Measurements from ENCODE around the gene KCTD11. TPM values are rescaled to one million over a fixed set of nuclear protein-coding genes. Genes with fewer than 3 reads are reported as not detected.
"Not testable (repeated sequence)": the region's sequence is repeated elsewhere in the genome, so short reads cannot be mapped to it uniquely, and the experiment has no call there.

Gene KCTD11
- total RNA-seq, 1 donor from 2014 or later: 8.0 TPM

GRCh38 chr17:7355053-7355452 lies 3.1 kb downstream of the KCTD11 start, which contains the start of gene TMEM95:
Gene TMEM95, plus strand, starts transcription at chr17:7355156. Its CDS starts 49 bp downstream, at chr17:7355205.
- Mint-ChIP-seq H3K27me3 (ENCODE audit: low read depth) (no peaks in the 10 kb centered on the region), H3K27ac (peak within 1 kb of the TSS; percentile 64), H3K4me1 (ENCODE audit: low read depth) (peaks cover 21% of the 10 kb centered on the region), H3K9me3 (no peaks in the 10 kb centered on the region), H3K4me3 (ENCODE audit: low read depth) (peak within 1 kb of the TSS; percentile 33), H3K36me3 (ENCODE audit: low read depth) (peaks cover 22% of the 10 kb centered on the region)
- intact Hi-C loops (cut with micrococcal nuclease): no loop called here
- no peak for DNase-seq (ENCODE audit: low spot score)

GRCh38 chr17:7355573-7355972 lies 3.6 kb downstream of the KCTD11 start:
- Mint-ChIP-seq H3K4me3 (ENCODE audit: low read depth) (no peak overlapping the region), H3K27me3 (ENCODE audit: low read depth) (no peaks in the 10 kb centered on the region), H3K36me3 (ENCODE audit: low read depth) (peaks cover 18% of the 10 kb centered on the region), H3K27ac (no peak overlapping the region), H3K9me3 (no peaks in the 10 kb centered on the region), H3K4me1 (ENCODE audit: low read depth) (peaks cover 21% of the 10 kb centered on the region)
- no peak for DNase-seq (ENCODE audit: low spot score)
- intact Hi-C loops (cut with micrococcal nuclease): no loop called here

- intact Hi-C loops (cut with micrococcal nuclease): loop anchor here (1.0 kb wide), 2 partner anchors 81 to 205 kb away; partner anchors contain the start of gene SENP3
- Mint-ChIP-seq H3K27ac (no peak overlapping the region), H3K27me3 (ENCODE audit: low read depth) (no peaks in the 10 kb centered on the region), H3K9me3 (no peaks in the 10 kb centered on the region), H3K4me3 (ENCODE audit: low read depth) (no peak overlapping the region), H3K4me1 (ENCODE audit: low read depth) (peaks cover 21% of the 10 kb centered on the region), H3K36me3 (ENCODE audit: low read depth) (peaks cover 14% of the 10 kb centered on the region)
- DNase-seq (ENCODE audit: low spot score): peak; percentile 79
Measured at GRCh38 chr17:7356072-7356549, 4.1 kb downstream of the KCTD11 start.

GRCh38 chr17:7356756-7357155 lies 4.8 kb downstream of the KCTD11 start:
- intact Hi-C loops (cut with micrococcal nuclease): loop anchor here (1.0 kb wide), 2 partner anchors 81 to 205 kb away; partner anchors contain the start of gene SENP3
- H3K27ac Mint-ChIP-seq: no peak overlapping the region
- DNase-seq (ENCODE audit: low spot score): no peak
- no peak overlapping the region for H3K4me3 Mint-ChIP-seq (ENCODE audit: low read depth)
- peaks cover 20% of the 10 kb centered on the region for H3K4me1 Mint-ChIP-seq (ENCODE audit: low read depth)
- H3K36me3 Mint-ChIP-seq (ENCODE audit: low read depth): peaks cover 10% of the 10 kb centered on the region
- no peaks in the 10 kb centered on the region for H3K27me3 Mint-ChIP-seq (ENCODE audit: low read depth)
- H3K9me3 Mint-ChIP-seq: no peaks in the 10 kb centered on the region

GRCh38 chr17:7357381-7357780 lies 5.4 kb downstream of the KCTD11 start:
- Mint-ChIP-seq H3K36me3 (ENCODE audit: low read depth) (peaks cover 8% of the 10 kb centered on the region), H3K27ac (no peak overlapping the region), H3K27me3 (ENCODE audit: low read depth) (no peaks in the 10 kb centered on the region), H3K4me1 (ENCODE audit: low read depth) (peaks cover 19% of the 10 kb centered on the region), H3K9me3 (no peaks in the 10 kb centered on the region), H3K4me3 (ENCODE audit: low read depth) (no peak overlapping the region)
- no peak for DNase-seq (ENCODE audit: low spot score)
- intact Hi-C loops (cut with micrococcal nuclease): no loop called here

GRCh38 chr17:7361906-7362305 lies 9.9 kb downstream of the KCTD11 start:
- Mint-ChIP-seq H3K36me3 (ENCODE audit: low read depth) (no peaks in the 10 kb centered on the region), H3K4me3 (ENCODE audit: low read depth) (no peak overlapping the region), H3K27me3 (ENCODE audit: low read depth) (peaks cover 2% of the 10 kb centered on the region), H3K4me1 (ENCODE audit: low read depth) (peaks cover 1% of the 10 kb centered on the region), H3K27ac (no peak overlapping the region), H3K9me3 (no peaks in the 10 kb centered on the region)
- no peak for DNase-seq (ENCODE audit: low spot score)
- intact Hi-C loops (cut with micrococcal nuclease): no loop called here

GRCh38 chr17:7363311-7363710 lies 11.3 kb downstream of the KCTD11 start:
- Mint-ChIP-seq H3K36me3 (ENCODE audit: low read depth) (no peaks in the 10 kb centered on the region), H3K27me3 (ENCODE audit: low read depth) (peaks cover 4% of the 10 kb centered on the region), H3K4me1 (ENCODE audit: low read depth) (peaks cover 1% of the 10 kb centered on the region), H3K27ac (no peak overlapping the region), H3K9me3 (no peaks in the 10 kb centered on the region), H3K4me3 (ENCODE audit: low read depth) (no peak overlapping the region)
- intact Hi-C loops (cut with micrococcal nuclease): no loop called here
- no peak for DNase-seq (ENCODE audit: low spot score)

- DNase-seq (ENCODE audit: low spot score); H3K36me3 Mint-ChIP-seq (ENCODE audit: low read depth); H3K4me1 Mint-ChIP-seq (ENCODE audit: low read depth); H3K4me3 Mint-ChIP-seq (ENCODE audit: low read depth); intact Hi-C loops (cut with micrococcal nuclease); H3K27ac Mint-ChIP-seq; H3K27me3 Mint-ChIP-seq (ENCODE audit: low read depth); H3K9me3 Mint-ChIP-seq: not testable (repeated sequence)
Measured at GRCh38 chr17:7365963-7366362, 14.0 kb downstream of the KCTD11 start.

GRCh38 chr17:7367083-7367482 lies 15.1 kb downstream of the KCTD11 start:
- H3K9me3 Mint-ChIP-seq: no peaks in the 10 kb centered on the region
- no peaks in the 10 kb centered on the region for H3K36me3 Mint-ChIP-seq (ENCODE audit: low read depth)
- H3K27me3 Mint-ChIP-seq (ENCODE audit: low read depth): peaks cover 8% of the 10 kb centered on the region
- no peak overlapping the region for H3K4me3 Mint-ChIP-seq (ENCODE audit: low read depth)
- intact Hi-C loops (cut with micrococcal nuclease): no loop called here
- H3K4me1 Mint-ChIP-seq (ENCODE audit: low read depth): no peaks in the 10 kb centered on the region
- DNase-seq (ENCODE audit: low spot score): no peak
- no peak overlapping the region for H3K27ac Mint-ChIP-seq

GRCh38 chr17:7367918-7368598 lies 16.1 kb downstream of the KCTD11 start:
- H3K4me1 Mint-ChIP-seq (ENCODE audit: low read depth): no peaks in the 10 kb centered on the region
- H3K27ac Mint-ChIP-seq: no peak overlapping the region
- DNase-seq (ENCODE audit: low spot score): no peak
- H3K4me3 Mint-ChIP-seq (ENCODE audit: low read depth): no peak overlapping the region
- peaks cover 8% of the 10 kb centered on the region for H3K27me3 Mint-ChIP-seq (ENCODE audit: low read depth)
- intact Hi-C loops (cut with micrococcal nuclease): no loop called here
- no peaks in the 10 kb centered on the region for H3K36me3 Mint-ChIP-seq (ENCODE audit: low read depth)
- no peaks in the 10 kb centered on the region for H3K9me3 Mint-ChIP-seq

GRCh38 chr17:7368599-7368994 lies 16.6 kb downstream of the KCTD11 start:
- H3K36me3 Mint-ChIP-seq (ENCODE audit: low read depth); H3K27ac Mint-ChIP-seq; intact Hi-C loops (cut with micrococcal nuclease); DNase-seq (ENCODE audit: low spot score); H3K4me3 Mint-ChIP-seq (ENCODE audit: low read depth); H3K4me1 Mint-ChIP-seq (ENCODE audit: low read depth); H3K9me3 Mint-ChIP-seq; H3K27me3 Mint-ChIP-seq (ENCODE audit: low read depth): not testable (repeated sequence)

GRCh38 chr17:7369825-7370224 lies 17.9 kb downstream of the KCTD11 start:
- intact Hi-C loops (cut with micrococcal nuclease): no loop called here
- H3K27me3 Mint-ChIP-seq (ENCODE audit: low read depth): peaks cover 8% of the 10 kb centered on the region
- no peak overlapping the region for H3K27ac Mint-ChIP-seq
- DNase-seq (ENCODE audit: low spot score): no peak
- H3K4me3 Mint-ChIP-seq (ENCODE audit: low read depth): no peak overlapping the region
- H3K36me3 Mint-ChIP-seq (ENCODE audit: low read depth): no peaks in the 10 kb centered on the region
- H3K9me3 Mint-ChIP-seq: no peaks in the 10 kb centered on the region
- no peaks in the 10 kb centered on the region for H3K4me1 Mint-ChIP-seq (ENCODE audit: low read depth)

GRCh38 chr17:7370853-7371252 lies 18.9 kb downstream of the KCTD11 start:
- Mint-ChIP-seq H3K27me3 (ENCODE audit: low read depth) (peaks cover 6% of the 10 kb centered on the region), H3K4me3 (ENCODE audit: low read depth) (no peak overlapping the region), H3K36me3 (ENCODE audit: low read depth) (no peaks in the 10 kb centered on the region), H3K4me1 (ENCODE audit: low read depth) (no peaks in the 10 kb centered on the region), H3K27ac (no peak overlapping the region), H3K9me3 (no peaks in the 10 kb centered on the region)
- intact Hi-C loops (cut with micrococcal nuclease): no loop called here
- no peak for DNase-seq (ENCODE audit: low spot score)

All from activated T-helper 2 cell treated with anti-CD3 and anti-CD28 coated beads, Interferon-gamma antibody, Interleukin-2, Interleukin-4, amounts not matched to agents 10 μg/mL and 5 μg/mL and 100 μg/mL, durations not matched to agents 14 hours and 24 hours and 36 hours (primary cell).